Head of caudate nucleus (tissue), 42 donors: ENCODE results near the gene IGF2BP1.

Experiments used
- DNase-seq, 42 donors: peaks; one replicate each; pipeline versions ENCODE4 v3.0.0 to v3.0.0-alpha.2; 2020 to 2021; ENCODE audit warnings: mixed read lengths in 7 of 42
- intact Hi-C: fragments of 100-400 bp; cut with DNase I; formaldehyde crosslinking; loops from one replicate; pipeline ENCODE4 v1.15.0; 2022

Gene IGF2BP1

DNA sequence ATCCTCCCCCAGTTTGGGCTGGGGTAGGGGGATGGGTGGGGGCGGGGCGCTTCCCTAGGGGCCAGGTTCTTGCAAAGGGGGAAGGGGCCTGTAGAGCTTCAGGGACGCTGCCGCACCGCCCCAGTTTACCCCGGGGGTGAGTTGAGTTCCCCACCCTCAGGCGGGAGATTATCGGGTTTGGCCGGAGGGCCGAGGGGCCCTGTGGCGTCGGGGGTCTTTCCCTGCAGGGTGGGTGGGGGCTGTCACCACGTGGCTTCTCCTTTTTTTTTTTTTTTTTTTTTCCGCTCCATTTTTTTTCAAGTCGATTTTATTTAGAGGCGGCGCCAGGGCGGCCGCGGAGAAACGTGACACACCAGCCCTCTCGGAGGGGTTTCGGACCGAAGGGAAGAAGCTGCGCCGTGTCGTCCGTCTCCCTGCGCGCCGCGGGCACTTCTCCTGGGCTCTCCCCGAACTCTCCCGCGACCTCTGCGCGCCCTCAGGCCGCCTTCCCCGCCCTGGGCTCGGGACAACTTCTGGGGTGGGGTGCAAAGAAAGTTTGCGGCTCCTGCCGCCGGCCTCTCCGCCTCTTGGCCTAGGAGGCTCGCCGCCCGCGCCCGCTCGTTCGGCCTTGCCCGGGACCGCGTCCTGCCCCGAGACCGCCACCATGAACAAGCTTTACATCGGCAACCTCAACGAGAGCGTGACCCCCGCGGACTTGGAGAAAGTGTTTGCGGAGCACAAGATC, at the start of gene IGF2BP1:
IGF2BP1 (plus strand) TSS at position 283 of the 724 bp plus-strand sequence; CDS start at position 644, 361 bp downstream.
- intact Hi-C loops: loop anchor here (10.0 kb wide), 1 partner anchor 252 kb away; no protein-coding TSS in a partner anchor
- peak in 2 of 42 donors; percentile 30 to 36 for DNase-seq

DNA sequence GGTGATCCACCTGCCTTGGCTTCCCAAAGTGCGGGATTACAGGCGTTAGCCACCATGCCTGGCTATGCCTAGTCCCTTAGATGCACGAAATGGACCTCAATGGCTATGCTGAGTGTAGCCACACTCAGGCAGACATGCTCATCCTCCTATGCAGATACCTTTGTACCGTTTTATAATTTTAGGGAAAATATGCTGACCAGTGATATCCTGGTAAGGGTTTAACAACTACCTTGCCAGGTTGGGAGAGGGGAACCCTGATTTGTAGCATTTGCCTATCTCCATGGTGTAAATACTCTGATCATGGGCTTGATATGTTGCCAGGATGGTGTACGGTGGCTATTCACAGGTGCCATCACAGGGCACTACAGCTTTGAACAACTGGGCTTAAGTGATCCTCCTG, 45.6 kb upstream of the IGF2BP1 start:
- intact Hi-C loops: no loop called here
- no peak for DNase-seq

DNA sequence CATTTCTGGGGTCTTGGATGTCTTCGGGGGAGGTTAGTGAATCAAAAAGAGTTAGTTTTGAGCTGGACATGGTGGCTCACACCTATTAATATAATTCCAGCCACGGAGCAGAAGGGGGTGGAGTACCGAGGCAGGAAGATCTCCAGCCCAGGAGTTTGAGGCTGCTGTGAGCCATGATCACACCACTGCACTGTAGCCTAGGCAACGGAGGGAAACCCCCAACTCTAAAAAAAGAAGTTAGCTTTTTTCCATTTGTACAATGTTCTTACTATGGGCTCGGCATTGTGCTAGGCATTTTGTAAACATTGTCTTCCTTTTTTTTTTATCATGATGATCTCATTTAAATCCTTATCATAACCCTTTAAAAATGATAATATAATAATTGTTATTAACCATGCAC, 44.3 kb upstream of the IGF2BP1 start:
- intact Hi-C loops: no loop called here
- no peak for DNase-seq

DNA sequence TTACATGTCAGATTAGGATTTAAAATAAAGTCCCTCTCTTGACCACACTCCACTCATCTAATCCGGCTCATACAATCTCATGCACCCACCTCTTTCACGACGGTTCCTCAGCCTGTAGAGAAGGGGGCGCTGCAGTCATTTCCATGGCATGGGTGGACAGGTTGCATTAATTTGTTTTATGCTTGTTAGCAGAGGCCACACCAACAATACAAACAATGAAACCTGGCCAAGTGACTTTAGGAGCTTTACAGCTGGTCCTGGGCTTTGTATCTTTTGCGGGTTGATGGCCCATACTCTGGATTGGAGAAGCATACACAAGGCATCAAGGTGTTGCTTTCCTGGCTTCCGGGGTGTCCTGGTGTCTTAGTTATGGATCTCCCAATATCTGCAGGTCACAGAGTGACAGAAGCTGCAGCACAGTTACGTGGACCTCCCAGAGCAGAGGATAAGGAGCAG, 42.9 kb upstream of the IGF2BP1 start:
- intact Hi-C loops: no loop called here
- no peak for DNase-seq

DNA sequence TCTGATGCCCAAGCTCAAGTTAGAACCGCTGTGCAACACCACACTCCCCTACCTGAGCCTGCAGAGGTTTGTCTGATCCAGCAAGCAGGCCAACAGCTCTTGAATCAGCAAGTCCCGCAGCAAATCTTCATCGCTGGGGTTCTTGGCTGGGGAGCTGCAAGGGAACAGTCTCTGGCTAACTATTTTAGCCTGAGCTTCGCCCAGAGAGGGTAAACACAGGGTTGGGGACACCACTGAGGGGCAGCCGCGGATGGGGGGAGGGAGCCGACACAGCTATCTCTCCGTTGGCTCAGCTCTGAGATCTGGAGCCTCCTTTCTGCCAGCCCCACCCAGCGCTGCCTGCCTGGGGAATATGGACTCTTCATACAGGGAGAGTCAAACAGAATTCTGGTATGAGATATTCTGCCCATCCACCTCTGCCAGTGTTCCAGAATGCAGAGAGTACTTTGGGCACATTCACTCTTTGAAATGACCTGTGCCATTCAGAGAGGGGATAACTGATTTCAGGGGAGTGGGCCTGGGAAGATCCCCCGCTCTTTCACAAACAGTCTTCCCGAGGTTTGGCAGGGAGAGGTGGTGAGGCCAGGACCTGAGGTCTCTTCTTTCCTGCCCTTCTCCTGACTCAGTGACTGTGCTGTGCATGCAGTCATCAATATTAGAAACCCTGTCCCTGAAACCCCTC, 36.2 kb upstream of the IGF2BP1 start:
- no peak for DNase-seq
- intact Hi-C loops: no loop called here

DNA sequence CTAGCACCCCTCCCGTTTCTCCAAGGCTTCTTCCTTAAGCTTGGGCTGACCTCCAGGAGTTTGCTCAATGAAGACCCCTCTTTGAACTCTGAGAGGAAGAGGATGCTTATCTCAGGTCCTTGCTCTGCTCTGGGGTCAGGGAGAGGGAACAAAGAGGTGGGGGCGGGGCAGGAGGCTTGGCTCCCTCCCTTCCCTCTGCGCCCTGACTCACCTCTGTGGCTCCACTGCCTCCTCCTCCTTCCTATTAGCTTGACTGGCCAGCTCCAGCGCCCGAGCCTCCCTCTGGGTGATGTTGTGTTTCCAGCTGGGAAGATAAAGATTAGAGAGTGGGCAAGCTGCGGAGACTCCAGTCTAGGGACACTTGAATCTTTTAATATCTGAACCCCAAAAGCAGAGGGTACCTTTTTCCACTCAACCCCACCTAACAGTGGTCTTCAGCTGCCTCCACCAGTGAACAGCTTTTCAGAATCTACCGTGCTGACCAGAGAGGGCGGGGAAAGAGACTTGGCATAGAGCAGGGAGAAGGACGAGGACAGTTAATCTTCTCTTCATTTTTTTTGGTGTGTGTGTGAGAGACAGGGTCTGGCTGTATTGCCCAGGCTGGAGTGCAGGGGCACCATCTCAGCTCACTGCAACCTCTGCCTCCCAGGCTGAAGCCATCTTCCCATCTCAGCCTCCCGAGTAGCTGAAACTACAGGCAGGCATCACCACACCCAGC, 35.5 kb upstream of the IGF2BP1 start:
- no peak for DNase-seq
- intact Hi-C loops: no loop called here

DNA sequence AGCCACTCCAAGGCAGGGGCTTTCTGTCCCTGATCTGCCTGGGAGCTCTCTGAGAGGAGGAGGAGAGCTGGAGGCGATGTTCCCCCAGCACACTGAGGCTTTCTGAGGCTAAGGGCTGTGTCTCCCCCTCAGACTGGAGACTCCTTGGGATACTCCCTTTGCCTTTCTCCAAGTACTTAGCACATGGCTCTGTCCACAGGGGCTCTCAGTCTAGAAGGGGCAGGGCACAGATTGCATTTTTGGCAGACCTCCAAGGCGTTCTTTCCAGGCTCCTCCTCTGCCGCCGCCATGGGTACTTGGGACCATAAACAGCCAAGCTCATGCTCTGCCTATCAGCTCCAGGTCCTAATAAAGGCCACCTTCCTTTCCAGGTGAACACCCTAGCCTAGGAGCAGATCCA, 27.0 kb upstream of the IGF2BP1 start:
- intact Hi-C loops: no loop called here
- peak in 1 of 42 donors; percentile 10 for DNase-seq

DNA sequence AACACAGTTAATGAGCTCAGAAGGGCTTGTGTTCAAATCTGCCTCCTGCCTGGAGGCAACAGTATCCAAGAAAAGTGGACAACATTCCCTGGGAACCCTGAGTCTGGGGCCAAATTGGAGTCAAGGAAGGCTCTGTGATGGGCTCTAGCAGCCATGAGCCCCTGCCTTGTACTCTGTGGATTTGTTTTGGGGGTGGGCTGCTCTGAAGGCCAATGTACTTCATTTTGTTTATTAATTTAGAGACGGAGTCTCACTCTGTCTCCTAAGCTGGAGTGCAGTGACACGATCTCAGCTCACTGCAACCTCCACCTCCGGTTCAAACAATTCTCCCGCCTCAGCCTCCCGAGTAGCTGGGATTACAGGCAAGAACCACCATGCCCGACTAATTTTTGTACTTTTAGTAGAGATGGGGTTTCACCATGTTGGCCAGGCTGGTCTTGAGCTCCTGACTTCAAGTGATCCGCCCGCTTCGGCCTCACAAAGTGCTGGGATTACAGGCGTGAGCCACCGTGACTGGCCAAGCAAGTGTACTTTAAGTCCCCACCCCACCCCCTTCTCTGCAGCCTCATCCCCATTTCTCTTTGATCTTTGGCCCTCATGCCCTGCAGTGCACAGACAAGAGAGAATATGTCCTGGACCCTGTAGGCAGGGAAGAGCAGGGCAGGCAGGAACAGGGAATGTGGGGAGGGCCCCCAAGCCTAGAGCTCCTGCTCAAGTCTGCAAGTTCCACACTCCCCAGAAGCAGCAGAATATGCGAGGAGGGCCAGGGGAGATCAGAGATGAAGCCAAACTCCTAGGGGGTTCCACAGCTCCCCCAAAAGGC, 26.1 kb upstream of the IGF2BP1 start:
- intact Hi-C loops: no loop called here
- peak in 1 of 42 donors; percentile 15 for DNase-seq

DNA sequence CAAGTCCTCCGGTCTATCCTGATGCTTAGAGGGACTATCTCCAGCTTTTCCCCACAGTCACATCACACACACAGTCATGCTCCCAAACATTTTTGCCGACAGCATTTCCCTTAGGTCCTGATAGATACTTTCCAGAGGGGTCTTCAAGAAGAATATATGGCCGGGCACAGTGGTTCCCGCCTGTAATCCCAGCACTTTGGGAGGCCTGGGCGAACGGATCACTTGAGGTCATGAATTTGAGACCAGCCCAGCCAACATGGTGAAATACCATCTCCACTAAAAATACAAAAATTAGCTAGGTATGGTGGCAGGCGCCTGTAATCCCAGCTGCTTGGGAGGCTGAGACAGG, 24.5 kb upstream of the IGF2BP1 start:
- intact Hi-C loops: no loop called here
- DNase-seq: peak in 1 of 42 donors; percentile 18

DNA sequence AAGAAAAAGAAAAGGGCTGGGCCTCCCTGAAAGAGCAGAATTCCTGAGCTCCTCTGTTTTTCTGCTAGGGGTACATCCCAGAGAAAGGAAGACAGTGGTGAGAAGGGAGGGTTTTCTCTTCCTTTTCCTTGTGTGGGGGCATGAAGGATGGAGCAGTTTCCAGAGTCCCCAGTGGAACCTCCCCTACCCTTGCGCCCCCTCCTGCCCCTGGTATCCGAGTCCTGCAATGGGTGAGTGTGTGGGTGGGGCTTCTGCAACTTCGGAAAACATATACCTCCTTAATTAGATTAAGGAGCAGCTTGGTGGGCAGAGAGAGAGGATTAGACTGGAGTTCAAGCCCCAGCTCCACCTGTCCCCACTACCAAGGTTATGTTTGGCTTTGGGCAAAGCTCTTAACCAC, 23.4 kb upstream of the IGF2BP1 start:
- intact Hi-C loops: no loop called here
- no peak for DNase-seq

DNA sequence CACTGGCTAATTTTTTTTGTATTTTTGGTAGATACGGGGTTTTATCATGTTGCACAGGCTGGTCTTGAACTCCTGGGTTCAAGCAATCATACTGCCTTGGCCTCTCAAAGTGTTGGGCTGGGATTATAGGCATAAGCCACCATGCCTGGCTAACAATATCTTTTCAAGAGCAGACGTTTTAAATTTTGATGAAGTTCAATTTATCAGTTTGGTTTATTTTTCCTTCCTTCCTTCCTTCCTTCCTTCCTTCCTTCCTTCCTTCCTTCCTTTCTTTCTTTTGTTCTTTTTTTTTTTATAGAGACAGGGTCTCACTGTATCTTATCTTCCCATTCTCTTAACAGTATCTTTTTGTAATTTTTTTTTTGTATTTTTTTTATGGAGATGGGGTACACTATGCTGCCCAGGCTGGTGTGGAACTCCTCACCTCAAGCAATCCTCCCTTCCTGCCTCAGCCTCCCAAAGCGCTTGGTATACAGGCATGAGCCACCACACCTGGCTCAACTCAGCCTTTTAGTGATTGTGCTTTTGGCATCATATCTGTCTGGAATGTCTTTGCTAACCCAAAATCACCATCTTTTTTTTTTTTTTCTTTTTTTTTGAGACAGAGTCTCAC, 15.2 kb upstream of the IGF2BP1 start:
- DNase-seq: peak in 1 of 42 donors; percentile 13
- intact Hi-C loops: no loop called here

DNA sequence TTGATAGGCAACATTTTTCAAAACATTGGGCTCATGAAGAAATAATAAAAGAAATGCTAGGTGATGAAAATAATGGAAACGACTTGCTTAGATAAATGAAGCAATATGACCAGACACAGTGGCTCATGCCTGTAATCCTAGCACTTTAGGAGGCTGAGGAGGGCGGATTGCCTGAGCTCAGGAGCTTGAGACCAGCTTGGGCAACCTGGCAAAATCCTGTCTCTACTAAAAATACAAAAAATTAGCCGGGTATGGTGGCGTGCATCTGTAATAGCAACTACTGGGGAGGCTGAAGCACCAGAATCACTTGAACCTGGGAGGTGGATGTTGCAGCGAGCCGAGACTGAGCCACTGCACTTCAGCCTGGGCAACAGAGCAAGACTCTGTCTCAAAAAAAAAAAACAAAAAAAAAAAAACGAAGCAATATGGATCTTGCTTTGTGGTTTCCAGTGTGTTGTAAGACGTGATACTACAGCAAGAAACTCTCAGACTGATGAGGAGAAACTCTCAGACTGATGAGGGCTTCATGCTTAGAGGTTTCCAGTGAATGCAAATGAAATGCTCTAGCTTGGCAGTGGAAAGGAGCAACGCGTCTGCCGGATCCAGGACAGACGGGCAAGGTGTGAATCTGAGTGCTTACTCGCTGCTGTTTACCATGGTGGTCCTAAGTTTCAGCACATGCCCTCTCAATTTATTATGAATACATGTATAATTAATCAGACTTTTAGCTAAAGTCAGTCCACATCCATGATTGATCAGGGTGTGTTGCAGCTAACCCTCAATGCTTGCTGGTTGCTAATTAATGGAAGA, 11.5 kb upstream of the IGF2BP1 start:
- DNase-seq: peak in 2 of 42 donors; percentile 6 to 9
- intact Hi-C loops: no loop called here

DNA sequence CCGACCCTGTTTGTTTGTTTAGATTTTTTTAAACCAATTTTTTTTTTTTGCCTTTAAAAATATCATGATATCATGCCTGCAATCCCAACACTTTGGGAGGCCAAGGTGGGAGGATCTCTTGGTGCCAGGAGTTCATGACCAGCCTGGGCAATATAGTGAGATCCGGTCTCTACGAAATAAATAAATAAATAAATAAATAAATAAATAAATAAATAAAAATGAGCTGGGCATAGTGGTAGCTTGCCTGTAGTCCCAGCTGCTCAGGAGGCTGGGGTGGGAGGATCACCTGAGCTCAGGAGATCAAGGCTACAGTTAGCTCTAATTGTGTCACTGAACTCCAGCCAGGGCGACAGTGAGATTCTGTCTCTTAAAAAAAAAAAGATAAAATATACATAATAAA, 8.1 kb upstream of the IGF2BP1 start:
- DNase-seq: peak in 1 of 42 donors; percentile 14
- intact Hi-C loops: no loop called here

DNA sequence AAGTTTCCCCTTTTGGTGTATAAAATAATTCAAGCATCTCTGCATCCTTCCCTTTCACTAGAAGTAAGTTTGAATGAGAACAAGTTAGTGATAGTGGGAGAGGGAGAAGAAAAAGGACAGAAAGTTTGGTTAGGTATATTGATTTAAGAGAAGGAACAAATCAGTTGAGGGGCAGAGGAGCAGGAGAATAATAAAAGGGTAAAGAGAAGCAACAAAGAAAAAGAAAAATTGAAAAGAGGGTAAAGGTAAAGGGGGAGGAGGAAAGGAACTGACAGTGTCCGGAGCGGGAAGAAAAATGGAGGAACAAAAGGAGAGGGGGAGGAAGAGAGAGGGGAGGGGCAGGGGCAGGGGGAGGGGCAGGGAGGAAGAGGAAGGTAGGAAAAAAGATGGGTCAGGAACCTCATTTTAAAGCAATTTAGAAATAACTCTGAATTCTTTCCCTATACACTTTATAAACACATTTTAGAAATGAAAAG, 6.3 kb upstream of the IGF2BP1 start:
- no peak for DNase-seq
- intact Hi-C loops: loop anchor here (10.0 kb wide), 1 partner anchor 246 kb away; no protein-coding TSS in a partner anchor

DNA sequence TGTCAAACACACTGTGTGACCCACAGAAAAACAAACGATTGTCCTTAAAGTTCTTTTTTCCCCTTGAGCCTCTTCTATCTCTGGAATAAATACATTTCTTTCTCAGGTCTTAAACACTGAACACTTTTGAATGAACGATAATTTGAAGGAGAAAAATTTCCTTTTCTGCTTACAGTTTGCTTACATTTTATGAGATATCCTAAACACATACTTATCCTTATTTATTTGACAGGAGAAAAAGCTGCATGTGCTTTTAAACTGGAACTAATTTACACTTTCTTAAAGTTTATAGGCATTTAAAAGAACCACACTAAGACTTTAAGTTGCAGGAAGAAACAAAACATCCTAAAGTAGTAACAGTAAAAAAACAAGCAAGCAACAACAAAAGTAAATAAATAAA, 4.7 kb upstream of the IGF2BP1 start:
- intact Hi-C loops: loop anchor here (10.0 kb wide), 1 partner anchor 248 kb away; no protein-coding TSS in a partner anchor
- DNase-seq: no peak

DNA sequence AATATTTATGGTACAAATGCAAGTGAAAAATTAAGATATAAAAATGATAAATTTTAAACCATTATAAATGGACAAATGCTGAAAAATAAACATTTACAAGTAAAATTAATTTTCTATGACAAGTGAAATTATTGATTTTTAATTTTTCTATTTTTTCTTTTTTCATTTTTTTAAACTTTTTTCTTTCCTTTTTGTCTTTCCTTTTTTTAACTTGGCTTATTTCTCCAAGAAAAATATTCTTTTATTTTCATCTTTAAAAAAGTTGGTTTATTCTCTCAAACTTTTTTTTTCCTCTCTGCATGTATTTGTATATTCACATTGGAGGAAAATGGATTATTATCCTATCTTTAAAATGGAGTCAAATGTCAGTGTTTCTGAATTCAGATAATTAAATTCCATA, 3.9 kb upstream of the IGF2BP1 start:
- DNase-seq: no peak
- intact Hi-C loops: loop anchor here (10.0 kb wide), 1 partner anchor 249 kb away; no protein-coding TSS in a partner anchor

DNA sequence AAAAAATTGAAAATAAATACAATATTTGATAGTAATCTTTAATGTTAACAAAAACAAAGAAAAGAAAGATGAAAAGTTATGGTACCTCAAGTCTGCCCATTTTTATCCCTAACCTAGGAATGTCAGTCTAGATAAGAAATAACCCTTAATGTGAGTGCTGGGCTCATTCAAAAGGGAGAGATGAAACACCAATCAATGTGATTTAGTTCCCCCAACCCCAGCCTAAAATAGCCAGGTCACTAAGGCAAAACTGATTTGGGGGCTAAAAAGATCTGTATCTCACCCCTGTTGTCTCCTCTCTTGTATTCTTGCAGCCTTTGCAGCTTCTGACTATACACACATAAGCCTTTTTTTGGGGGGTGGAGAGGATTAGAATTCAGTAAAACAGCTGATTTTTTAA, 3.2 kb upstream of the IGF2BP1 start:
- intact Hi-C loops: loop anchor here (10.0 kb wide), 1 partner anchor 249 kb away; no protein-coding TSS in a partner anchor
- DNase-seq: no peak
